HG02678 (cell line): ENCODE data around the gene PLVAP.

ENCODE experiments used
- ATAC-seq: cut with Tn5 transposase; IDR thresholded peaks from one replicate; pipeline ENCODE4 v1.9.1; 2021; ENCODE audit warnings: mild to moderate bottlenecking, moderate library complexity; ENCODE audit not compliant: unreplicated experiment

The PLVAP gene

DNA sequence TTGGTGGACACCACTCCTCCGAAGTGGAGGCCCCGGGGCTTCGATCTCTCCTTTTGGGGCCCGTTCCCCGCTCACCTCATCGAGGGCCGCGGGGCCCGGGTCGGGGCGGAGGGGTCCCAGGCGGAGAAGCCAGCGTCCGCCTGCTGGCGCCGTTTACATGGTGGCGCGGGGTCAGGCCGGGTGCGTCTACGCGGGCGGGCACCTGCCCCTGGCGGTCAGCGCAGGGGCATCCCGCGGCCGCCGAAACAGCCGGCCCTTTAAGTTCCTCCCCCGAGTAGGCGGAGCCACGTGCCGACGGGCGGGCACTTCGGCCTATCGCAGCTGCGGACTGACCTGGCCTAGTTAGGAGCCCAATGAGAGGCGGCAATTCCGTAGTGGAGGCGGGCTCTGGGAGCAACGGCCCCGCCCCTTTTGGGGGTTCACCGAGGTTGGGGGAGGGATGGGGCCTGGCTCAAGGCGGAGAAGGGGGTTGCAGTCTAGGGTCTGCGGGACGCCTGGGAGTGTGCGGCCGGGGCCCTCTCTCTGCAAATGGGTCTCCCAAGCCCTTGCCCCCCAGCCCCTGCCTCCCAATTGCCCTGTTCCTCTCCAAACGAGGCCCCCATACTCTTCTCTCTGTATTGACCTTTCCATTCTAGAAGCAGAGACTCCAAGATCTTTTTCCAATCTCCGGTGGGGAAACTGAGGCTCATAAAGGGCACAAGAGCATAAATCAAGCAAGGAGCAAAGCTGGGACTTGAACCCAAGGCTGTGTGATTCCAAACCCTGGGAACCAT, 73.8 kb downstream of the PLVAP start, which contains the start of gene ABHD8:
ABHD8 (minus strand) TSS at position 259 of the 773 bp plus-strand sequence. CDS start 1,809 bp downstream, outside the sequence.
- peak; percentile 62 for ATAC-seq

DNA sequence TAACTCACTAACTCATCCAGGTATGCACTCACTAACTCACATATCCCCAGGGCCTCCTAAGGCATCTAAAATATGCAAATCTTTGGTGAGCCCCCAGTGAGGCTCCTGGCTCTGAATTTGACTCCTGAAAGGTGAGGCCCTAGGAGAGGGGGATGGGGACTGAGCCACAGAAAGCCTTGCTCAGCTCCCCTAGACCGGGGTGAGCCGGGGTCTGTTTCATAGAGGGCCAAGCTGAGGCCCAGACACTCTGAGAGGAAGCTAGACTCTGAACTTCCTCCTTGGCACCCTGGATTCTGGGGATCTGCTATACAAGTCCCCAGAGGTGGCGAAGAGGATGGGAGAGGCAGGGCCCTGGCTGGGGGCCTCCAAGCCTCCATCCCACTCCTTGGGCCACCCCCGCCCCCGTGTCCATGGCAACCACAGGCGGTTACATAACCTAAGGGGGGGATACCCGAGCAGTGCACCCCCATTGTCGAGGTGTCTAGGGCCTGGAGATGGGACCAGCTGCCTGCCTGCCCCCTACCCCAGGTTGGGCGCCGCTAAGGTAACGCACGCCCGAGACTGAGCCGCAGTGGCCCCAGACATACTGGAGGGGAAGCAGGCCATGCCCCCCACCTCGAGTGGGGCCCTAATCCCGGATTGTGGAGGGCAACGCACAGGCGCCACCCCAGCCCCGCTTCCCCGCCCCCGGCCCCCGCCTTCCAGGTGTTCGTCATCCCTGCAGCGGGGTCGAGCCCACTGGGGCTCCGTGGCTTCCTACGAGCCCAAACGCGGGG, 74.6 kb downstream of the PLVAP start:
- ATAC-seq: no peak
